Kasumi-1 (cell line): ENCODE data around the gene WDR86.
A peak's percentile ranks its signal among the peaks of the same experiment; 100 is the strongest.

Experiments
- DNase-seq, 2 experiments: peaks; one replicate each; lab custom pipeline; 2025; lab: John Stamatoyannopoulos, UW

The WDR86 gene

GRCh38 chr7:151409667-151410404, at the start of gene WDR86:
Gene WDR86 (minus strand): TSS chr7:151410038. CDS start chr7:151409589, 449 bp downstream.
- DNase-seq, result no peak

GRCh38 chr7:151457534-151457933, 47.7 kb upstream of the WDR86 start:
- DNase-seq, result no peak

GRCh38 chr7:151456782-151457181, 46.9 kb upstream of the WDR86 start:
- no peak for DNase-seq

- no peak for DNase-seq
Measured at GRCh38 chr7:151456276-151456675, 46.4 kb upstream of the WDR86 start.

- no peak for DNase-seq
Measured at GRCh38 chr7:151455690-151456089, 45.9 kb upstream of the WDR86 start.

- no peak for DNase-seq
Measured at GRCh38 chr7:151454932-151455530, 45.2 kb upstream of the WDR86 start.

GRCh38 chr7:151454305-151454704, 44.5 kb upstream of the WDR86 start:
- no peak for DNase-seq

- DNase-seq, result no peak
Measured at GRCh38 chr7:151453326-151453791, 43.5 kb upstream of the WDR86 start.

- DNase-seq, result no peak
Measured at GRCh38 chr7:151452680-151453325, 43.0 kb upstream of the WDR86 start.

GRCh38 chr7:151451626-151452571, 42.1 kb upstream of the WDR86 start:
- no peak for DNase-seq

- DNase-seq, result no peak
Measured at GRCh38 chr7:151451156-151451555, 41.3 kb upstream of the WDR86 start.

GRCh38 chr7:151449990-151450389, 40.2 kb upstream of the WDR86 start:
- DNase-seq, result no peak

- DNase-seq, result peak; percentile 69 to 83
Measured at GRCh38 chr7:151448261-151449252, 38.7 kb upstream of the WDR86 start.

GRCh38 chr7:151447901-151448260, 38.0 kb upstream of the WDR86 start:
- DNase-seq, result no peak

GRCh38 chr7:151447312-151447711, 37.5 kb upstream of the WDR86 start:
- DNase-seq, result no peak

GRCh38 chr7:151446412-151446811, 36.6 kb upstream of the WDR86 start:
- no peak for DNase-seq

- no peak for DNase-seq
Measured at GRCh38 chr7:151444632-151445031, 34.8 kb upstream of the WDR86 start.

- no peak for DNase-seq
Measured at GRCh38 chr7:151442776-151443496, 33.1 kb upstream of the WDR86 start.

GRCh38 chr7:151440799-151441445, 31.1 kb upstream of the WDR86 start:
- DNase-seq, result peak in 1 of 2 experiments; percentile 10
